ENCODE data around the gene PGA4.

GRCh38 chr11:61258546-61258945 lies 36.4 kb downstream of the PGA4 start:
- TF ChIP-seq, protein P1, sequence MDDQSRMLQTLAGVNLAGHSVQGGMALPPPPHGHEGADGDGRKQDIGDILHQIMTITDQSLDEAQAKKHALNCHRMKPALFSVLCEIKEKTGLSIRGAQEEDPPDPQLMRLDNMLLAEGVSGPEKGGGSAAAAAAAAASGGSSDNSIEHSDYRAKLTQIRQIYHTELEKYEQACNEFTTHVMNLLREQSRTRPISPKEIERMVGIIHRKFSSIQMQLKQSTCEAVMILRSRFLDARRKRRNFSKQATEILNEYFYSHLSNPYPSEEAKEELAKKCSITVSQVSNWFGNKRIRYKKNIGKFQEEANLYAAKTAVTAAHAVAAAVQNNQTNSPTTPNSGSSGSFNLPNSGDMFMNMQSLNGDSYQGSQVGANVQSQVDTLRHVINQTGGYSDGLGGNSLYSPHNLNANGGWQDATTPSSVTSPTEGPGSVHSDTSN (IDR thresholded peaks at IDR 0.05), result no peak
- TF ChIP-seq, protein P2, sequence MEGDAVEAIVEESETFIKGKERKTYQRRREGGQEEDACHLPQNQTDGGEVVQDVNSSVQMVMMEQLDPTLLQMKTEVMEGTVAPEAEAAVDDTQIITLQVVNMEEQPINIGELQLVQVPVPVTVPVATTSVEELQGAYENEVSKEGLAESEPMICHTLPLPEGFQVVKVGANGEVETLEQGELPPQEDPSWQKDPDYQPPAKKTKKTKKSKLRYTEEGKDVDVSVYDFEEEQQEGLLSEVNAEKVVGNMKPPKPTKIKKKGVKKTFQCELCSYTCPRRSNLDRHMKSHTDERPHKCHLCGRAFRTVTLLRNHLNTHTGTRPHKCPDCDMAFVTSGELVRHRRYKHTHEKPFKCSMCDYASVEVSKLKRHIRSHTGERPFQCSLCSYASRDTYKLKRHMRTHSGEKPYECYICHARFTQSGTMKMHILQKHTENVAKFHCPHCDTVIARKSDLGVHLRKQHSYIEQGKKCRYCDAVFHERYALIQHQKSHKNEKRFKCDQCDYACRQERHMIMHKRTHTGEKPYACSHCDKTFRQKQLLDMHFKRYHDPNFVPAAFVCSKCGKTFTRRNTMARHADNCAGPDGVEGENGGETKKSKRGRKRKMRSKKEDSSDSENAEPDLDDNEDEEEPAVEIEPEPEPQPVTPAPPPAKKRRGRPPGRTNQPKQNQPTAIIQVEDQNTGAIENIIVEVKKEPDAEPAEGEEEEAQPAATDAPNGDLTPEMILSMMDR (IDR thresholded peaks at IDR 0.05), result no peak
- TF ChIP-seq RAD21 (IDR thresholded peaks at IDR 0.05; ENCODE audit: low read length), result no peak
- TF ChIP-seq YY1 (IDR thresholded peaks at IDR 0.05; ENCODE audit: low read depth), result no peak
- TF ChIP-seq EZH2phosphoT487 (IDR thresholded peaks at IDR 0.05; ENCODE audit: borderline replicate concordance, low read depth), result no peak
- no peak for TF ChIP-seq TAF1 (IDR thresholded peaks at IDR 0.05; ENCODE audit: borderline replicate concordance, low read depth, low read length)
- no peak for TF ChIP-seq RCOR1 (IDR thresholded peaks at IDR 0.05; ENCODE audit: low read length)
- TF ChIP-seq MAX (IDR thresholded peaks at IDR 0.05; ENCODE audit: low read depth), result no peak
- no peak for TF ChIP-seq CHD2 (IDR thresholded peaks at IDR 0.05; ENCODE audit: low read length, partially characterized antibody)
- no peak for TF ChIP-seq GABPA (IDR thresholded peaks at IDR 0.05; ENCODE audit: low read depth)
- no peak for TF ChIP-seq FOXM1 (IDR thresholded peaks at IDR 0.05; ENCODE audit: low read depth)
- no peak for TF ChIP-seq POLR2AphosphoS5 (IDR thresholded peaks at IDR 0.05; ENCODE audit: low read depth, low read length)
